K562 (cell line): ENCODE data around the gene CNDP1.

Source experiments
- CBFB ChIP-seq: sonication (generic); formaldehyde crosslinking; IDR thresholded peaks from 2 replicates; pipeline ENCODE4 v1.4.0; 2020; ENCODE audit warnings: mild to moderate bottlenecking, missing genetic modification reagents
- EZH2 ChIP-seq: IDR thresholded peaks from 2 replicates; pipeline ENCODE4 v1.6.1; 2012; ENCODE audit warnings: low read depth, mild to moderate bottlenecking, inconsistent platforms, low read length, borderline replicate concordance
- GATAD2B ChIP-seq: fragments of 450-650 bp; IDR thresholded peaks from 2 replicates; pipeline ENCODE4 v1.6.1; 2017; ENCODE audit warnings: mild to moderate bottlenecking, borderline replicate concordance
- NR3C1 ChIP-seq: sonication (generic); formaldehyde crosslinking; IDR thresholded peaks from 2 replicates; pipeline ENCODE4 v1.8.1; 2022; ENCODE audit warnings: missing genetic modification reagents
- ZNF584 ChIP-seq: fragments of 200-800 bp; sonication (Bioruptor generic); IDR thresholded peaks from 2 replicates; pipeline ENCODE4 v1.6.1; 2016; ENCODE audit warnings: low read depth, mild to moderate bottlenecking, missing genetic modification characterization, missing compliant biosample characterization
- ZNF717 ChIP-seq: fragments of 250-450 bp; sonication (Bioruptor Pico); IDR thresholded peaks from 2 replicates; pipeline ENCODE4 v1.5.0; 2021
- TF ChIP-seq, protein P1 (sequence below), 2 experiments: fragments of 450-650 bp; IDR thresholded peaks; 2 replicates each; pipeline ENCODE4 v1.6.1; 2016
- TF ChIP-seq, protein P2 (sequence below), 3 experiments: IDR thresholded peaks in 2 of 3; conservative IDR thresholded peaks in 1 of 3; 2 replicates each; pipeline ENCODE4 v1.5.1; 2011 to 2012; ENCODE audit warnings: low read length in 3 of 3, mild to moderate bottlenecking in 3 of 3, control low read depth in 2 of 3, improper control_type of control experiment in 1 of 3, inconsistent platforms in 1 of 3, low read depth in 1 of 3, mixed read lengths in 1 of 3, moderate library complexity in 1 of 3; ENCODE audit not compliant: insufficient read depth in 2 of 3
- TF ChIP-seq, protein P3 (sequence below): sonication (generic); formaldehyde crosslinking; IDR thresholded peaks from 2 replicates; pipeline ENCODE4 v1.5.0; 2020; ENCODE audit warnings: missing genetic modification reagents
- TF ChIP-seq, protein P4 (sequence below), 2 experiments: fragments of 450-650 bp in 1 of 2; sonication (generic) in 1 of 2; formaldehyde crosslinking in 1 of 2; IDR thresholded peaks in 1 of 2; conservative IDR thresholded peaks in 1 of 2; 2 replicates each; pipeline versions ENCODE4 v1.6.1 to v1.8.1; 2016 to 2023; ENCODE audit warnings: mild to moderate bottlenecking in 2 of 2, moderate library complexity in 2 of 2, inconsistent platforms in 1 of 2, missing genetic modification reagents in 1 of 2

DNA sequence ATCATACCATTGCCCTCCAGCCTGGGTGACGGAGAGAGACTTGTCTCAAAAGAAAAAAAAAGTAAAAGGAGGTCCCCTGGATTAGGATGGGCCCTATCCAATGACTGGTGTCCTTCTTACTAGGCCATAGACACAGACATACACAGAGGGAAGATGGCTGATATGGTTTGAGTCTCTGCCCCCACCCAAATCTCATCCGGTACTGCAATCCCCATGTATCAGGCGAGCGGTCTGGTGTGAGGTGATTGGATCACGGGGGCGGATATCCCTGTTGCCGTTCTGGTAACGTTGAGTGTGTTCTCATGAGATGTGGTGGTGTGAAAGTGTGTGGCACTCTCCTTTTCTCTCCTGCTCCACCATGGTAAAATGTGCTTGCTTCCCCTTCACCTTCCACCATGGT lies 45.9 kb upstream of the CNDP1 start:
- TF ChIP-seq, protein P1, sequence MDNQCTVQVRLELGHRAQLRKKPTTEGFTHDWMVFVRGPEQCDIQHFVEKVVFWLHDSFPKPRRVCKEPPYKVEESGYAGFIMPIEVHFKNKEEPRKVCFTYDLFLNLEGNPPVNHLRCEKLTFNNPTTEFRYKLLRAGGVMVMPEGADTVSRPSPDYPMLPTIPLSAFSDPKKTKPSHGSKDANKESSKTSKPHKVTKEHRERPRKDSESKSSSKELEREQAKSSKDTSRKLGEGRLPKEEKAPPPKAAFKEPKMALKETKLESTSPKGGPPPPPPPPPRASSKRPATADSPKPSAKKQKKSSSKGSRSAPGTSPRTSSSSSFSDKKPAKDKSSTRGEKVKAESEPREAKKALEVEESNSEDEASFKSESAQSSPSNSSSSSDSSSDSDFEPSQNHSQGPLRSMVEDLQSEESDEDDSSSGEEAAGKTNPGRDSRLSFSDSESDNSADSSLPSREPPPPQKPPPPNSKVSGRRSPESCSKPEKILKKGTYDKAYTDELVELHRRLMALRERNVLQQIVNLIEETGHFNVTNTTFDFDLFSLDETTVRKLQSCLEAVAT (IDR thresholded peaks at IDR 0.05), result no peak
- TF ChIP-seq GATAD2B, result no peak
- TF ChIP-seq, protein P2, sequence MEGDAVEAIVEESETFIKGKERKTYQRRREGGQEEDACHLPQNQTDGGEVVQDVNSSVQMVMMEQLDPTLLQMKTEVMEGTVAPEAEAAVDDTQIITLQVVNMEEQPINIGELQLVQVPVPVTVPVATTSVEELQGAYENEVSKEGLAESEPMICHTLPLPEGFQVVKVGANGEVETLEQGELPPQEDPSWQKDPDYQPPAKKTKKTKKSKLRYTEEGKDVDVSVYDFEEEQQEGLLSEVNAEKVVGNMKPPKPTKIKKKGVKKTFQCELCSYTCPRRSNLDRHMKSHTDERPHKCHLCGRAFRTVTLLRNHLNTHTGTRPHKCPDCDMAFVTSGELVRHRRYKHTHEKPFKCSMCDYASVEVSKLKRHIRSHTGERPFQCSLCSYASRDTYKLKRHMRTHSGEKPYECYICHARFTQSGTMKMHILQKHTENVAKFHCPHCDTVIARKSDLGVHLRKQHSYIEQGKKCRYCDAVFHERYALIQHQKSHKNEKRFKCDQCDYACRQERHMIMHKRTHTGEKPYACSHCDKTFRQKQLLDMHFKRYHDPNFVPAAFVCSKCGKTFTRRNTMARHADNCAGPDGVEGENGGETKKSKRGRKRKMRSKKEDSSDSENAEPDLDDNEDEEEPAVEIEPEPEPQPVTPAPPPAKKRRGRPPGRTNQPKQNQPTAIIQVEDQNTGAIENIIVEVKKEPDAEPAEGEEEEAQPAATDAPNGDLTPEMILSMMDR (IDR thresholded peaks at IDR 0.05 in 2 of 3, conservative IDR thresholded peaks at IDR 0.05 in 1 of 3; ENCODE audit: insufficient read depth in 2 of 3, low read depth in 1 of 3, low read length in 3 of 3), result no peak
- TF ChIP-seq ZNF717 (CRISPR knock-in tag), result no peak
- TF ChIP-seq, protein P3, sequence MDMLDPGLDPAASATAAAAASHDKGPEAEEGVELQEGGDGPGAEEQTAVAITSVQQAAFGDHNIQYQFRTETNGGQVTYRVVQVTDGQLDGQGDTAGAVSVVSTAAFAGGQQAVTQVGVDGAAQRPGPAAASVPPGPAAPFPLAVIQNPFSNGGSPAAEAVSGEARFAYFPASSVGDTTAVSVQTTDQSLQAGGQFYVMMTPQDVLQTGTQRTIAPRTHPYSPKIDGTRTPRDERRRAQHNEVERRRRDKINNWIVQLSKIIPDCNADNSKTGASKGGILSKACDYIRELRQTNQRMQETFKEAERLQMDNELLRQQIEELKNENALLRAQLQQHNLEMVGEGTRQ, result no peak
- TF ChIP-seq CBFB (CRISPR knock-in tag), result no peak
- no peak for TF ChIP-seq EZH2
- no peak for TF ChIP-seq NR3C1 (CRISPR knock-in tag)
- no peak for TF ChIP-seq ZNF584
- TF ChIP-seq, protein P4, sequence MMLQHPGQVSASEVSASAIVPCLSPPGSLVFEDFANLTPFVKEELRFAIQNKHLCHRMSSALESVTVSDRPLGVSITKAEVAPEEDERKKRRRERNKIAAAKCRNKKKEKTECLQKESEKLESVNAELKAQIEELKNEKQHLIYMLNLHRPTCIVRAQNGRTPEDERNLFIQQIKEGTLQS (IDR thresholded peaks at IDR 0.05), result no peak
- TF ChIP-seq, protein P4 (CRISPR knock-in tag; conservative IDR thresholded peaks at IDR 0.05), result no peak
